Endothelial cell of umbilical vein (primary cell): Measurements from ENCODE around the gene CALR3. TPM values are rescaled to one million over a fixed set of nuclear protein-coding genes. Genes with fewer than 3 reads are reported as not detected.

Source experiments
- BruUV-seq: library from RNA; stranded (reverse); fragments of 400-500 nt; replicated peaks from 2 replicates; lab custom pipeline; 2021; lab: Mats Ljungman, UMichigan
- CTCF ChIA-PET: fragments of 300-600, 350-600 bp; sonication (Branson Sonifier 250); formaldehyde crosslinking; loops from one replicate; lab custom pipeline; 2021; ENCODE audit warnings: antibody characterized with exemption, inconsistent platforms; lab: Charles Lee
- POLR2A ChIA-PET: fragments of 300-600, 350-600 bp; sonication (Branson Sonifier 250); formaldehyde crosslinking; loops from one replicate; lab custom pipeline; 2021; ENCODE audit warnings: antibody characterized with exemption, inconsistent platforms; lab: Charles Lee
- DNase-seq: peaks from one replicate; pipeline ENCODE4 v3.0.0-alpha.2; 2011; ENCODE audit warnings: low read depth, low spot score
- FAIRE-seq: peaks from 2 replicates; lab custom pipeline; 2011; peaks lifted over from hg19 to GRCh38; lab: Jason Lieb, UNC
- H2AFZ ChIP-seq: 2 replicates; pipeline ENCODE4 v1.6.0; 2012; ENCODE audit warnings: low read depth, low read length, control low read depth, inconsistent platforms
- H3K27ac ChIP-seq: 2 replicates; pipeline ENCODE4 v1.5.1; 2011; ENCODE audit warnings: low read depth, mild to moderate bottlenecking, control low read depth, low read length, moderate library complexity; ENCODE audit not compliant: insufficient read depth
- H3K27me3 ChIP-seq, 2 experiments: 2 replicates each; pipeline versions ENCODE4 v1.6.0 to v1.6.1; 2011; ENCODE audit warnings: low read length in 2 of 2, mixed read lengths in 1 of 2; ENCODE audit not compliant: control insufficient read depth in 2 of 2, insufficient read depth in 2 of 2
- H3K36me3 ChIP-seq, 2 experiments: 2 replicates in 1 of 2; 3 replicates in 1 of 2; pipeline ENCODE4 v1.5.1; 2011; ENCODE audit warnings: low read length in 2 of 2, mild to moderate bottlenecking in 1 of 2, moderate library complexity in 1 of 2; ENCODE audit not compliant: control insufficient read depth in 2 of 2, insufficient read depth in 2 of 2; ENCODE audit errors: extremely low read depth in 1 of 2
- H3K4me1 ChIP-seq: 3 replicates; pipeline ENCODE4 v1.5.1; 2011; ENCODE audit warnings: mild to moderate bottlenecking, low read length; ENCODE audit not compliant: control insufficient read depth, insufficient read depth; ENCODE audit errors: extremely low read depth
- H3K4me2 ChIP-seq: 2 replicates; pipeline ENCODE4 v1.6.1; 2011; ENCODE audit warnings: low read length, control low read depth, mixed read lengths; ENCODE audit not compliant: insufficient read depth
- H3K4me3 ChIP-seq, 3 experiments: fragments of 200-600 bp in 1 of 3; sonication (generic), shearing (Covaris generic) in 1 of 3; replicated peaks in 1 of 3; 2 replicates each; pipeline ENCODE4 v1.5.1; 2011 to 2016; ENCODE audit warnings: control low read depth in 3 of 3, low read length in 3 of 3, mild to moderate bottlenecking in 2 of 3, inconsistent platforms in 1 of 3, low read depth in 1 of 3, moderate library complexity in 1 of 3; ENCODE audit not compliant: insufficient read depth in 1 of 3
- H3K79me2 ChIP-seq: 2 replicates; pipeline ENCODE4 v1.6.0; 2012; ENCODE audit warnings: low read length, inconsistent platforms; ENCODE audit not compliant: control insufficient read depth, insufficient read depth
- H3K9ac ChIP-seq: replicated peaks from 2 replicates; pipeline ENCODE3; 2011; ENCODE audit warnings: low read length, control low read depth; ENCODE audit not compliant: insufficient read depth; ENCODE audit errors: extremely low read depth
- H3K9me1 ChIP-seq: replicated peaks from 3 replicates; pipeline ENCODE4 v1.6.0; 2011; ENCODE audit warnings: mild to moderate bottlenecking, low read length; ENCODE audit not compliant: control insufficient read depth, insufficient read depth; ENCODE audit errors: extremely low read depth
- H3K9me3 ChIP-seq: replicated peaks from 2 replicates; pipeline ENCODE4 v1.5.1; 2012; ENCODE audit warnings: low read length, inconsistent platforms; ENCODE audit not compliant: control insufficient read depth, insufficient read depth
- H4K20me1 ChIP-seq: replicated peaks from 2 replicates; pipeline ENCODE3; 2011; ENCODE audit warnings: mild to moderate bottlenecking, low read length; ENCODE audit not compliant: control insufficient read depth, insufficient read depth; ENCODE audit errors: extremely low read depth
- CTCF ChIP-seq, 2 donors: IDR thresholded peaks; 1 replicate in 1 of 2; 2 replicates in 1 of 2; pipeline ENCODE4 v1.5.1; 2011; ENCODE audit warnings: low read length in 2 of 2, mild to moderate bottlenecking in 2 of 2, moderate library complexity in 2 of 2, control low read depth in 1 of 2, inconsistent platforms in 1 of 2, low read depth in 1 of 2; ENCODE audit not compliant: insufficient read depth in 1 of 2; ENCODE audit errors: extremely low read depth in 1 of 2
- EZH2 ChIP-seq: IDR thresholded peaks from 2 replicates; pipeline ENCODE4 v1.6.1; 2012; ENCODE audit warnings: borderline replicate concordance, low read depth, mild to moderate bottlenecking, moderate library complexity, low read length, inconsistent platforms; ENCODE audit not compliant: severe bottlenecking
- GATA2 ChIP-seq: IDR thresholded peaks from 2 replicates; pipeline ENCODE4 v1.7.0; 2011; ENCODE audit warnings: low read depth, mild to moderate bottlenecking, moderate library complexity, mixed read lengths, low read length; ENCODE audit not compliant: insufficient read length, insufficient read depth
- JUN ChIP-seq: IDR thresholded peaks from 2 replicates; pipeline ENCODE4 v1.6.1; 2011; ENCODE audit warnings: borderline replicate concordance, low read depth; ENCODE audit not compliant: insufficient read length, insufficient read depth
- MAX ChIP-seq: IDR thresholded peaks from 2 replicates; pipeline ENCODE4 v1.6.1; 2011; ENCODE audit not compliant: insufficient read depth, insufficient read length
- MYC ChIP-seq: IDR thresholded peaks from one replicate; pipeline ENCODE4 v1.6.1; 2011; ENCODE audit warnings: mild to moderate bottlenecking, low read depth, low read length
- POLR2A ChIP-seq: IDR thresholded peaks from 2 replicates; pipeline ENCODE4 v1.6.1; 2012; ENCODE audit warnings: low read depth, mild to moderate bottlenecking, control low read depth, low read length
- dilution Hi-C: fragments of 300-500 bp; cut with MboI; formaldehyde crosslinking; loops from one replicate; pipeline ENCODE4 v1.15.0; 2019; ENCODE audit warnings: low sequenced_read_pairs; ENCODE audit not compliant: extremely low pct_ligation_motif_present
- intact Hi-C: fragments of 100-400 bp; cut with micrococcal nuclease; formaldehyde crosslinking; loops from one replicate; pipeline ENCODE4 v1.10.0; 2022
- polyA plus RNA-seq, 4 experiments: library from polyadenylated mRNA; depleted of rRNA in 3 of 4; stranded (reverse) in 3 of 4; unstranded in 1 of 4; fragments of >200 nt; gene quantifications; 2 replicates each; pipeline versions ENCODE4 v1.2.1 to v1.2.3, GENCODE V29; 2011 to 2012; ENCODE audit warnings: missing spikeins in 1 of 4
- total RNA-seq: library from RNA; stranded (reverse); gene quantifications from 2 replicates; pipeline ENCODE4 v1.2.3, GENCODE V29; 2021

The CALR3 gene
- total and polyA plus RNA-seq, 2 donors (not counting 3 experiments of a cell fraction or from before 2014, with no cell fraction given), result not detected

- H3K4me1 ChIP-seq, result peaks cover 32% of the 10 kb centered on the region
- intact Hi-C loops, result no loop called here
- dilution Hi-C loops, result no loop called here
- peaks cover 23% of the 10 kb centered on the region for H3K79me2 ChIP-seq
- ChIA-PET POLR2A (interaction anchor here (0.8 kb wide), 1 partner anchor 73 kb away, joined by 6 read pairs; no protein-coding TSS in a partner anchor), CTCF (interaction anchor here (0.6 to 2.4 kb wide), 16 partner anchors 11 to 1956 kb away, joined by 3 to 18 read pairs (median 3); partner anchors contain the start of genes C19orf44 and CALR3)
- no peaks in the 10 kb centered on the region for H3K36me3 ChIP-seq
- H4K20me1 ChIP-seq, result peaks cover 7% of the 10 kb centered on the region
- peak; percentile 71 to 74 for TF ChIP-seq CTCF (IDR thresholded peaks at IDR 0.05; ENCODE audit: extremely low read depth in 1 of 2, insufficient read depth in 1 of 2, low read depth in 1 of 2, low read length in 2 of 2)
- TF ChIP-seq JUN, result no peak
- no peak for TF ChIP-seq GATA2
- no peak for TF ChIP-seq POLR2A
- no peak for TF ChIP-seq EZH2
- no peak for TF ChIP-seq MYC
- TF ChIP-seq MAX, result no peak
- peak; percentile 38 for DNase-seq
- no peaks in the 10 kb centered on the region for H3K9me3 ChIP-seq
- no peak overlapping the region for H3K27ac ChIP-seq
- no peaks in the 10 kb centered on the region for H3K27me3 ChIP-seq
- H3K9me1 ChIP-seq, result no peaks in the 10 kb centered on the region
- no peak overlapping the region for H2AFZ ChIP-seq
- no peak overlapping the region for H3K9ac ChIP-seq
- no peak overlapping the region for H3K4me2 ChIP-seq
- H3K4me3 ChIP-seq, result no peak overlapping the region
- no peak for FAIRE-seq
- BruUV-seq, result no TSS peak
Observed at GRCh38 chr19:16441661-16442162, 54.3 kb downstream of the CALR3 start.
